ENCODE data around the gene HAUS2. TPM values are rescaled to one million over a fixed set of nuclear protein-coding genes. Genes with fewer than 3 reads are reported as not detected.
A peak's percentile ranks its signal among the peaks of the same experiment; 100 is the strongest.

HAUS2 gene
- total RNA-seq, 4 donors from 2014 or later = 20.6 to 32.3 (median 25.2) TPM

DNA sequence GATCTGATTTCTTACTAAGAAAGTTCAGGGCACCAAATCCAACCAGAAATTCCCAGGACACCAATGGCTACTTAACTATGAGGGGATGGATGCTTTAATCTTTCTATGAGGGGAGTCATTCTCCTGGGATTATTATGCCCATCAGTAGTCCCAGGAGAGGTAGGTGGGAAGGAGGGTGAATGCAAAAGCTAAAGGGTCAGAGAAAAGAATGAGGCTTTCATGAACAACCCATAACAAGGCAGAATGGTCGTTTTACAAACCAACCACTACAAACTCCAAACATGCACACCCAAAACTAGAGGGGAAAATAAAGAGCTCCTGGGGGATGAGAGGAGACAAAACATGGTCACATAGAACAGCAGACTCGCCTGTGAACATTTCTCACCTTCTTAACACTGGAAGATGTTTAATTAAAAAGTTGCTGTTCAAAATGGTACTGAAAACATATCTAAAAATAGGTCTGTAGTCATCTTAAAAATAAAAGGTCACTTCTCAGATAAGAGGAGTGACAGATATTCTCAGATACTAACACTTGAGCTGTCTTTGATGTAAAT is 30.4 kb downstream of the HAUS2 start:
- 89 to 90% methylated on average over 2 of the region's 2 CpGs for WGBS, 2 donors
- Histone ChIP-seq H3K4me3 (replicated peaks in 1 of 3) (no peak overlapping the region), H3K27ac (no peak overlapping the region), H3K27me3 (no peaks in the 10 kb centered on the region), H3K4me1 (peaks cover 12 to 14% of the 10 kb centered on the region in 2 donors), H3K9me3 (no peaks in the 10 kb centered on the region), H3K36me3 (no peaks in the 10 kb centered on the region)
- no peak for DNase-seq
- intact Hi-C loops (cut with DNase I) = no loop called here
- TF ChIP-seq, protein P1, sequence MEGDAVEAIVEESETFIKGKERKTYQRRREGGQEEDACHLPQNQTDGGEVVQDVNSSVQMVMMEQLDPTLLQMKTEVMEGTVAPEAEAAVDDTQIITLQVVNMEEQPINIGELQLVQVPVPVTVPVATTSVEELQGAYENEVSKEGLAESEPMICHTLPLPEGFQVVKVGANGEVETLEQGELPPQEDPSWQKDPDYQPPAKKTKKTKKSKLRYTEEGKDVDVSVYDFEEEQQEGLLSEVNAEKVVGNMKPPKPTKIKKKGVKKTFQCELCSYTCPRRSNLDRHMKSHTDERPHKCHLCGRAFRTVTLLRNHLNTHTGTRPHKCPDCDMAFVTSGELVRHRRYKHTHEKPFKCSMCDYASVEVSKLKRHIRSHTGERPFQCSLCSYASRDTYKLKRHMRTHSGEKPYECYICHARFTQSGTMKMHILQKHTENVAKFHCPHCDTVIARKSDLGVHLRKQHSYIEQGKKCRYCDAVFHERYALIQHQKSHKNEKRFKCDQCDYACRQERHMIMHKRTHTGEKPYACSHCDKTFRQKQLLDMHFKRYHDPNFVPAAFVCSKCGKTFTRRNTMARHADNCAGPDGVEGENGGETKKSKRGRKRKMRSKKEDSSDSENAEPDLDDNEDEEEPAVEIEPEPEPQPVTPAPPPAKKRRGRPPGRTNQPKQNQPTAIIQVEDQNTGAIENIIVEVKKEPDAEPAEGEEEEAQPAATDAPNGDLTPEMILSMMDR (IDR thresholded peaks at IDR 0.05) = no peak
- TF ChIP-seq POLR2A (IDR thresholded peaks at IDR 0.05) = no peak

DNA sequence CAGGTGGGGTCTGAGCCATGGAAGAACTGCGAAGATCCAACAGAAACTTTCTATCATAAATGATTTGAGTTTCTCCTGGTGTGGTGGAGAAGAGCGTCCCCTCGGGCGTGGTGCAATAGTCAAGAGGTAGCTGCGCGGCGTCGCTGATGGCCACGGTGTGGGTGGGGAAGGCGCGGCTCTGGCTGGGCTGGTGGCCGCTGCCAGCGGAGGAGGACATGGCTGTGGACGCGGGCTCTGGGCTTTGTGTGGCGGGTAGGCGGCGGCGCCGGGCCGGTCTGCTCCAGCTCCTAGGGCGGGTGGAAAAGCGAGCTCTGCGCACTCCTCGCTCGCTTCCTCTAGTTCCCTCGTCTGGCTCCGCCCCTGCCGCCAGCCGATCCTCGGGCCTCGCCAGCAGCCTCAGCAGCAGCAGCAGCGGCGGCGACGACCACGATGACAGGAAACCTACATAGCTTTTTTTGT is 32.7 kb downstream of the HAUS2 start:
- Histone ChIP-seq H3K4me3 (replicated peaks in 1 of 3) (peak overlapping the region in 1 of 3 donors; percentile 39), H3K27ac (peak overlapping the region in 2 of 3 donors; percentile 21 to 25), H3K4me1 (peaks cover 8 to 9% of the 10 kb centered on the region in 2 donors), H3K9me3 (no peaks in the 10 kb centered on the region), H3K27me3 (no peaks in the 10 kb centered on the region), H3K36me3 (no peaks in the 10 kb centered on the region)
- WGBS, 2 donors = 4% methylated on average over 23 to 28 of the region's 37 CpGs
- peak; percentile 86 to 87 for DNase-seq
- TF ChIP-seq, protein P1 (IDR thresholded peaks at IDR 0.05) = no peak
- peak in 1 of 2 donors; percentile 55 for TF ChIP-seq POLR2A (IDR thresholded peaks at IDR 0.05)
- intact Hi-C loops (cut with DNase I) = no loop called here

DNA sequence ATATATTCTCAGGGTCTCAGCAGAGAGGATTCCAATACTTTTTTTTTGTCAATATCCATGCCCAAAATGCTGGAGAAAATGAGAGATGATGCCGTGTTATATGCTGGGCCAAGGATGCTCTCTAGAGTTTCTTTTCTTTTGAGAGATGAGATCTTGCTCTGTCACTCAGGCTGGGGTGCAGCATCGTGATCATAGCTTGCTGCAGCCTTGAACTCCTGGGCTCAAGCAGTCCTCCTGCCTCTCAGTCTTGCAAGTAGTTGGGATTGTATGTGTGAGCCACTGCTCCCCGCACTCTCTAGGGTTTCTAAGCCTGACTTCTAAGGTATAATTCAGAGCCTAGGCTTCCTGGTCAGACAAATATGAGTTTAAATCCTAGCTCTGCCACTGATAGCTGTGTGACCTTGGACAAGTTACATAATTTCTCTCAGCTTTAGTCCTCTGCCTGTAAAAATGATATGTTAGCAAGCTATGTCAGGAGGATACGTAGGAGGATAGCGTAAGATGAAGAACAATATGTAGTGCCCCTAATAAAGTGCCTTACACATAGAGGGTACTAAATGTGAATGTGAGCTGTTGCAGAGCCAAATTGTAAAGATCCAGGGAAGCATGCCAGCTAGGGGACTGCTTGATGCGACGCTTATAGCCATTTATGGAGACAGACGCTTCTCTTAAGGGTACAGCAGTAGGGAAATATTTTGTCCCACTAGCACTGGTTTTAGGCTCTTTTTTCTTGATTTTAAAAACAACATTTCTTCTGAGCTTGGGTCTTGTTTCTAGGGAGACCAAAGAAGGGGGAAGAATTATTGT is 34.1 kb downstream of the HAUS2 start:
- H3K4me3 ChIP-seq (replicated peaks in 1 of 3) = no peak overlapping the region
- TF ChIP-seq, protein P1 (IDR thresholded peaks at IDR 0.05) = no peak
- TF ChIP-seq POLR2A (IDR thresholded peaks at IDR 0.05) = no peak
- DNase-seq = no peak
- H3K4me1 ChIP-seq = peaks cover 7 to 8% of the 10 kb centered on the region in 2 donors
- no peaks in the 10 kb centered on the region for H3K27me3 ChIP-seq
- intact Hi-C loops (cut with DNase I) = no loop called here
- no peaks in the 10 kb centered on the region for H3K36me3 ChIP-seq
- WGBS, 2 donors = 92 to 94% methylated on average over 8 of the region's 8 CpGs
- no peaks in the 10 kb centered on the region for H3K9me3 ChIP-seq
- no peak overlapping the region for H3K27ac ChIP-seq

DNA sequence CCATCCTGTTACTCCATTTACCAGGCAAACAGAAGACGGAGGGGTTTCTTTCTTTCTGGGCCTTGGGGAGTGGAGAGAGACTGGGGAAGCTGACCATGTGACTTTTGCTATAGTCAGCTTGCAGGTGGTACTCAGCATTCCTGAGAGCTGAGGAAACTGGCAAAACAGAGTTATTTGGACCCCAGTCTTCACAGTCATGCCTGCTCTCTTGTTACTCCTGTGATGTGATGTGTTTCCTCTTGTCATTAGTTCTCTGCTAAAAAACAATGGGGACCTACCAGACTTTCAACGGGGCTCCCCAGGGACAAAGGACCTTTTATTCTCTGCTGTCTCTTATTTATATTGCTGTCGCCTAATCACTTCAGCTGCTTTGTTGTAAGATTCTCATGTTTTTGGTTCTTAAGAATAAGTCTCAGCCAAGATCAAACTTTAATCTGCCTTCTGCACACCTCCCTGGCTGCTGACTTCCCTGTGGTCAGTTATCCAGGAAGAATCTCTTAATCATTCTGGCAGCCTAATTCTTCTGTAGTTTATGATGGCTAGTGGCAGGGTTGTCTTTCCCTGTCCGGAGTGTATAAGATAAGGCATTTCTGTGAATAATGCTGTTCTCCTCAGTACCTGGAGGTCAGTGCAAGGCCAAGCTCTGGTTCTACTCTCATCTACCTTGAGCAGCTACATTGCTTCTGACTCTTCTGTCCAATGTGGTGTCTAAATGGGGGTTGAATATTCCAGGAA is 35.6 kb downstream of the HAUS2 start:
- peaks cover 7 to 8% of the 10 kb centered on the region in 2 donors for H3K4me1 ChIP-seq
- no peaks in the 10 kb centered on the region for H3K27me3 ChIP-seq
- 52 to 56% methylated on average over 4 of the region's 4 CpGs for WGBS, 2 donors
- TF ChIP-seq POLR2A (IDR thresholded peaks at IDR 0.05) = no peak
- TF ChIP-seq, protein P1 (IDR thresholded peaks at IDR 0.05) = no peak
- H3K27ac ChIP-seq = no peak overlapping the region
- intact Hi-C loops (cut with DNase I) = no loop called here
- no peak for DNase-seq
- no peak overlapping the region for H3K4me3 ChIP-seq (replicated peaks in 1 of 3)
- H3K9me3 ChIP-seq = no peaks in the 10 kb centered on the region
- no peaks in the 10 kb centered on the region for H3K36me3 ChIP-seq

Measured in thyroid gland (tissue), 4 donors.